ENCODE measurements around the gene KIF14. TPM values are rescaled to one million over a fixed set of nuclear protein-coding genes. Genes with fewer than 3 reads are reported as not detected.

KIF14 gene
- total and polyA plus RNA-seq, 2 of the 13 experiments (the other 11 are each of a cell fraction or from before 2014, with no cell fraction given), result 3.3 to 11.2 TPM

DNA sequence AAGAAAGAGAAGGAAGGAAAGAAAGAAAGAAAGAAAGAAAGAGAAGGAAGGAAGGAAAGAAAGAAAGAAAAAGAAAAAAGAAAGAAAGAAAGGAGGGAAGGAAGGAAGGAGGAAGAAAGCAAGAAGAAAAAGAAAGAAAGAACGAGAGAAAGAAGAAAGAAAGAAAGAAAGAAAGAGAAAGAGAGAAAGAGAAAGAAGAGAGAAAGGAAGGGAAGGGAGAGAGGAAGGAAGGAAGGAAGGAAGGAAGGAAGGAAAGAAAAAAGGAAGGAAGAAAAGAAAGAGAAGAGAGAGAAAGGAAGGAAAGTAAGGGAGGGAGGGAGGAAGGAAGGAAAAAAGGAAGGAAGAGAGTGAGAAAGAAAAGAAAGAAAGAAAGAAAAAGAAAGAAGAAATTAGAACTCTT lies 115.3 kb downstream of the KIF14 start:
- Histone ChIP-seq H3K79me2 (ENCODE audit: insufficient read depth, low read length) (no peaks in the 10 kb centered on the region), H3K36me3 (replicated peaks in 1 of 2; ENCODE audit: control insufficient read depth in 1 of 2, insufficient read depth in 2 of 2, low read length in 2 of 2) (no peaks in the 10 kb centered on the region), H3K27ac (ENCODE audit: extremely low read length, insufficient read depth, low read length) (no peak overlapping the region), H4K20me1 (ENCODE audit: insufficient read depth, low read length) (no peaks in the 10 kb centered on the region), H3K9ac (ENCODE audit: insufficient read depth, low read depth, low read length) (no peak overlapping the region), H3K4me3 (replicated peaks in 1 of 3; ENCODE audit: insufficient read depth in 1 of 3, low read depth in 2 of 3, low read length in 3 of 3) (no peak overlapping the region), H2AFZ (ENCODE audit: low read length) (no peak overlapping the region), H3K27me3 (ENCODE audit: control insufficient read depth in 1 of 2, insufficient read depth in 2 of 2, low read length in 2 of 2) (no peaks in the 10 kb centered on the region; a peak in 1 of 5 replicates), H3K4me2 (ENCODE audit: low read depth, low read length) (no peak overlapping the region), H3K9me3 (ENCODE audit: low read length) (no peaks in the 10 kb centered on the region), H3K4me1 (ENCODE audit: insufficient read depth, low read length) (peaks cover 11% of the 10 kb centered on the region; the same call in 1 of the 2 replicates)
- in situ Hi-C loops (cut with HindIII; ENCODE audit: extremely low pct_ligation_motif_present, low pct_unique_long_range_greater_than_20kb), result no loop called here
- ChIA-PET POLR2A (no interaction called here), CTCF (ENCODE audit: low intra/inter-chr PET ratio, low total read pairs) (no interaction called here)
- TF ChIP-seq ZSCAN29 (CRISPR knock-in tag; conservative IDR thresholded peaks at IDR 0.05) (no peak), KLF12 (CRISPR knock-in tag; IDR thresholded peaks at IDR 0.05; ENCODE audit: borderline replicate concordance) (no peak), ZNF33B (CRISPR knock-in tag; IDR thresholded peaks at IDR 0.05) (no peak), ZNF83 (CRISPR knock-in tag; IDR thresholded peaks at IDR 0.05; ENCODE audit: borderline replicate concordance) (no peak), RFX5 (IDR thresholded peaks at IDR 0.05; ENCODE audit: low read depth, low read length) (no peak), MXI1 (IDR thresholded peaks at IDR 0.05; ENCODE audit: borderline replicate concordance, low read depth, low read length) (no peak), FOXM1 (CRISPR knock-in tag; IDR thresholded peaks at IDR 0.05) (no peak), ZBTB43 (CRISPR knock-in tag; conservative IDR thresholded peaks at IDR 0.05) (no peak), ASH2L (IDR thresholded peaks at IDR 0.05; ENCODE audit: insufficient read length, low read depth, low read length) (no peak), ZNF781 (CRISPR knock-in tag; IDR thresholded peaks at IDR 0.05; ENCODE audit: borderline replicate concordance, not compliant biosample characterization) (no peak), KLF9 (CRISPR knock-in tag; IDR thresholded peaks at IDR 0.05; ENCODE audit: low read depth) (no peak), CENPX (CRISPR knock-in tag; IDR thresholded peaks at IDR 0.05) (no peak)
- DNase-seq (ENCODE audit: low spot score), result no peak
- no peak for FAIRE-seq
- intact Hi-C loops (cut with micrococcal nuclease; ENCODE audit: unreplicated experiment), result no loop called here
- no peak for ATAC-seq
- BruUV-seq (replicated peaks), result no TSS peak
- WGBS (ENCODE audit: low lambda C conversion rate), result 4% methylated on average over 1 of the region's 1 CpG

Other genes with a start within 250 kb of the KIF14 start
- gene ZNF281, start 210.7 kb downstream of the KIF14 start, total RNA-seq (2016; rRNA removed; fragmentation: Illumina TruSeq; extraction: Trizol), result 20.6 and 33.1 TPM in 2 replicates
- 7.5 and 7.7 TPM in 2 replicates for gene ZNF281, start 210.7 kb downstream of the KIF14 start, polyA plus RNA-seq (2011; rRNA removed)
- 14.8 and 21.7 TPM in 2 replicates for gene DDX59, start 49.2 kb upstream of the KIF14 start, total RNA-seq (2016; rRNA removed; fragmentation: Illumina TruSeq; extraction: Trizol)
- gene DDX59, start 49.2 kb upstream of the KIF14 start, polyA plus RNA-seq (2011; rRNA removed), result 11.5 and 12.1 TPM in 2 replicates
- 8.2 and 10.3 TPM in 2 replicates for gene CAMSAP2, start 118.1 kb upstream of the KIF14 start, total RNA-seq (2016; rRNA removed; fragmentation: Illumina TruSeq; extraction: Trizol)
- gene CAMSAP2, start 118.1 kb upstream of the KIF14 start, polyA plus RNA-seq (2011; rRNA removed), result 2.7 and 3.4 TPM in 2 replicates